Loucy (cell line): ENCODE data around the gene TENM4.

Source experiments
- H2AFZ ChIP-seq: fragments of 200-600 bp; sonication (generic); 2 replicates; pipeline ENCODE4 v1.6.0; 2016; ENCODE audit warnings: antibody characterized with exemption, mild to moderate bottlenecking, low read length, moderate library complexity
- H3F3A ChIP-seq: fragments of 200-600 bp; 2 replicates; pipeline ENCODE4 v1.6.0; 2016; ENCODE audit warnings: antibody characterized with exemption, low read depth, mild to moderate bottlenecking
- H3K27me3 ChIP-seq: fragments of 200-600 bp; sonication (generic); 2 replicates; pipeline ENCODE4 v1.6.1; 2014; ENCODE audit warnings: low read length, mild to moderate bottlenecking; ENCODE audit not compliant: insufficient read depth, poor library complexity, severe bottlenecking
- H3K36me3 ChIP-seq: fragments of 200-600 bp; sonication (generic); 2 replicates; pipeline ENCODE4 v1.6.1; 2016; ENCODE audit warnings: low read length; ENCODE audit not compliant: insufficient read depth
- H3K4me1 ChIP-seq: fragments of 200-600 bp; sonication (generic); 2 replicates; pipeline ENCODE4 v1.5.1; 2014; ENCODE audit warnings: low read length, mild to moderate bottlenecking; ENCODE audit not compliant: insufficient read depth, poor library complexity, severe bottlenecking
- H3K4me2 ChIP-seq: fragments of 200-600 bp; sonication (generic); 2 replicates; pipeline ENCODE4 v1.6.0; 2014; ENCODE audit warnings: antibody characterized with exemption, low read length, low read depth, mild to moderate bottlenecking; ENCODE audit not compliant: poor library complexity, severe bottlenecking
- H3K4me3 ChIP-seq: fragments of 200-600 bp; sonication (generic); 2 replicates; pipeline ENCODE4 v1.5.1; 2014; ENCODE audit warnings: low read length, mild to moderate bottlenecking, mixed read lengths; ENCODE audit not compliant: poor library complexity, severe bottlenecking
- H3K79me2 ChIP-seq: fragments of 200-600 bp; sonication (generic); 2 replicates; pipeline ENCODE4 v1.6.1; 2014; ENCODE audit warnings: low read length; ENCODE audit not compliant: insufficient read depth
- H3K9ac ChIP-seq: fragments of 200-600 bp; sonication (generic); 2 replicates; pipeline ENCODE4 v1.6.0; 2014; ENCODE audit warnings: mild to moderate bottlenecking, low read depth, low read length, moderate library complexity; ENCODE audit not compliant: poor library complexity, severe bottlenecking
- H3K9me2 ChIP-seq: fragments of 200-600 bp; sonication (generic); replicated peaks from 2 replicates; pipeline ENCODE4 v1.6.1; 2016; ENCODE audit warnings: low read depth, low read length, mixed read lengths
- H3K9me3 ChIP-seq: fragments of 200-600 bp; sonication (generic); 2 replicates; pipeline ENCODE4 v1.6.1; 2014; ENCODE audit warnings: mild to moderate bottlenecking, antibody characterized with exemption, low read length, low read depth; ENCODE audit not compliant: insufficient read depth
- H4K20me1 ChIP-seq: fragments of 200-600 bp; sonication (generic); 2 replicates; pipeline ENCODE4 v1.6.0; 2014; ENCODE audit warnings: antibody characterized with exemption, low read length, mild to moderate bottlenecking; ENCODE audit not compliant: insufficient read depth, poor library complexity, severe bottlenecking
- CTCF ChIP-seq: fragments of 200-600 bp; sonication (generic); conservative IDR thresholded peaks from 2 replicates; pipeline ENCODE4 v1.5.1; 2014; ENCODE audit warnings: mild to moderate bottlenecking, antibody characterized with exemption, low read length
- EZH2phosphoT487 ChIP-seq: fragments of 200-600 bp; IDR thresholded peaks from 2 replicates; pipeline ENCODE4 v1.6.1; 2018; ENCODE audit warnings: antibody characterized with exemption, mild to moderate bottlenecking, moderate library complexity, borderline replicate concordance

TENM4 gene

GRCh38 chr11:79367844-79368243 lies 73.0 kb downstream of the TENM4 start:
- Histone ChIP-seq H3K27me3 (no peaks in the 10 kb centered on the region), H3F3A (no peaks in the 10 kb centered on the region), H3K4me3 (no peak overlapping the region), H4K20me1 (no peaks in the 10 kb centered on the region), H3K4me1 (no peaks in the 10 kb centered on the region), H3K9me3 (no peaks in the 10 kb centered on the region), H3K4me2 (no peak overlapping the region), H3K36me3 (no peaks in the 10 kb centered on the region), H3K79me2 (no peaks in the 10 kb centered on the region), H3K9ac (no peak overlapping the region), H3K9me2 (no peaks in the 10 kb centered on the region), H2AFZ (no peak overlapping the region)
- TF ChIP-seq CTCF, result no peak
- no peak for TF ChIP-seq EZH2phosphoT487

GRCh38 chr11:79366218-79366617 lies 74.6 kb downstream of the TENM4 start:
- Histone ChIP-seq H3K79me2 (no peaks in the 10 kb centered on the region), H3F3A (no peaks in the 10 kb centered on the region), H3K4me1 (no peaks in the 10 kb centered on the region), H2AFZ (no peak overlapping the region), H3K4me3 (no peak overlapping the region), H3K4me2 (no peak overlapping the region), H3K36me3 (no peaks in the 10 kb centered on the region), H3K9me3 (no peaks in the 10 kb centered on the region), H3K9ac (no peak overlapping the region), H4K20me1 (no peaks in the 10 kb centered on the region), H3K27me3 (no peaks in the 10 kb centered on the region), H3K9me2 (no peaks in the 10 kb centered on the region)
- TF ChIP-seq EZH2phosphoT487 (no peak), CTCF (no peak)

- Histone ChIP-seq H3K4me3 (no peak overlapping the region), H4K20me1 (no peaks in the 10 kb centered on the region), H3K9me3 (0 out of 2 replicates have a peak, but pooled peaks cover 3% of the 10 kb centered on the region), H3K4me2 (no peak overlapping the region), H2AFZ (no peak overlapping the region), H3K9ac (no peak overlapping the region), H3K36me3 (no peaks in the 10 kb centered on the region), H3F3A (no peaks in the 10 kb centered on the region), H3K4me1 (no peaks in the 10 kb centered on the region), H3K9me2 (no peaks in the 10 kb centered on the region), H3K27me3 (no peaks in the 10 kb centered on the region), H3K79me2 (no peaks in the 10 kb centered on the region)
- no peak for TF ChIP-seq CTCF
- TF ChIP-seq EZH2phosphoT487, result no peak
Measured at GRCh38 chr11:79363861-79364378, 76.9 kb downstream of the TENM4 start.
